Cardiac muscle cell (in vitro differentiated cells and primary cell): ENCODE measurements around the gene ANKRA2. TPM values are rescaled to one million over a fixed set of nuclear protein-coding genes. Genes with fewer than 3 reads are reported as not detected.

Experiments
- DNase-seq, 2 donors: peaks; one replicate each; pipeline versions ENCODE4 v3.0.0 to v3.0.0-alpha.2; 2010 to 2017; ENCODE audit warnings: low read depth in 1 of 2, low spot score in 1 of 2
- H3K27ac ChIP-seq: fragments of 200-600 bp; sonication (generic); 2 replicates; pipeline ENCODE4 v1.5.1; 2016
- H3K27me3 ChIP-seq: fragments of 200-600 bp; sonication (generic); 2 replicates; pipeline ENCODE4 v1.6.0; 2016; ENCODE audit warnings: control low read depth
- H3K36me3 ChIP-seq: fragments of 200-600 bp; sonication (generic); 2 replicates; pipeline ENCODE4 v1.5.1; 2016; ENCODE audit warnings: control low read depth
- H3K4me1 ChIP-seq: fragments of 200-600 bp; sonication (generic); 2 replicates; pipeline ENCODE4 v1.8.1; 2017; ENCODE audit warnings: low read depth, mild to moderate bottlenecking, mixed run types
- H3K4me3 ChIP-seq: fragments of 200-600 bp; sonication (generic); 2 replicates; pipeline ENCODE4 v1.5.1; 2016; ENCODE audit warnings: mild to moderate bottlenecking
- H3K9me3 ChIP-seq: fragments of 200-600 bp; sonication (generic); 2 replicates; pipeline ENCODE4 v1.5.1; 2017; ENCODE audit warnings: low read depth, mild to moderate bottlenecking, control low read depth
- CTCF ChIP-seq: IDR thresholded peaks from 2 replicates; pipeline ENCODE4 v1.5.1; 2012; ENCODE audit warnings: low read depth, mild to moderate bottlenecking, low read length
- polyA plus RNA-seq: library from polyadenylated mRNA; unstranded; fragments of >200 nt; fragmentation: Nextera tagmentation; extraction: Ambion mirVana; gene quantifications from 2 replicates; pipeline ENCODE4 v1.2.1, GENCODE V29; 2016
- total RNA-seq: library from RNA; depleted of rRNA; stranded (reverse); fragments of >200 nt; gene quantifications from 2 replicates; pipeline ENCODE4 v1.2.3, GENCODE V29; 2016

The ANKRA2 gene
- total and polyA plus RNA-seq, 2 experiments from 2014 or later = 32.0 to 39.5 TPM

DNA sequence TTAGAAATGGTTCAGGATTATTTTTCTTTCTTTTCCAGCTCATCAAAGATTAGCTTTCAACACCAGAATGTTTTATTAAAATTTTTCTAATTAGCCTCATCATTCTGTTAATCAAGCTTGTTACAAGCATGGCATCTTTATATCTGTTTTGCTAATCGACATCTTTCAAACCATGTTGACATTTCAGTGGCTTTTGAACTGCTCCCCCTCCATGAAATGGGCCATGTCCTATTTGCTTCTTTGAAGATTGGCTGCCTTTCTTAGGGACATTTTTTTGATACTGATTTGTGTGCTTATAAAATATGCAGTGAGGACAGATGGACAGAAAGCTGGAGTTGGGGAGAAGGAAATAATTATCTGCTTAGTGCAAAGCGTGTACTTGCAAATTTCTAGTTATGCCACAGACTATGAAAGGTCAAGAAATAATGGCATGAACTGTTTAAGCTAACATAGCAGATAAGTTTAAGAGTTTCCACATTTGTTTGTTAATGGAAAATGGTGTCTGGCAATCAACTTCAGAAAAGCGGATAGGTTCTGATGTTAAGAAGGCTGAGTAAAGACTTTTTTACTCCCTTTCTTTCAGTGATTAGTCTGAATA is 39.7 kb downstream of the ANKRA2 start:
- no peaks in the 10 kb centered on the region for H3K4me1 ChIP-seq
- TF ChIP-seq CTCF = no peak
- H3K27ac ChIP-seq = no peak overlapping the region
- no peaks in the 10 kb centered on the region for H3K36me3 ChIP-seq
- no peak for DNase-seq
- H3K9me3 ChIP-seq = no peaks in the 10 kb centered on the region
- no peak overlapping the region for H3K4me3 ChIP-seq
- H3K27me3 ChIP-seq = no peaks in the 10 kb centered on the region

DNA sequence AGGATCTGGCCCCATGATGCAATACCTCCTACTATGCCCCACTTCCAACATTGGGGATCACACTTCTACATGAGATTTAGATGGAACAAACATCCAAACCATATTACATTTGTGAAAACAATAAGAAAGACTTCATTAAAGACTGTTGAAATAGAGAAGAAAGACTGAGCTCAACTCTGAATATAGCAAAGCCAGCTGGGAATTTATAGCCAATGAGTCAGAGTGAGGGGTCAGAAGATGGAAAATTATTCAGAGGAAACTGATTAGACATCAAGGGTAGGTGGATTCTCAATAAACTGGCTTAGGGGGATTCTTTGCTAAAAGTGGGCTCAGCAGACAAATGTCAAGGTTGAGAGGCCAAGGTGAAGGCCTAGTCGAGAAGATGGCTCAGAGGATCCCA is 41.6 kb downstream of the ANKRA2 start:
- no peaks in the 10 kb centered on the region for H3K9me3 ChIP-seq
- no peak for DNase-seq
- no peak for TF ChIP-seq CTCF
- no peak overlapping the region for H3K27ac ChIP-seq
- no peaks in the 10 kb centered on the region for H3K36me3 ChIP-seq
- H3K27me3 ChIP-seq = no peaks in the 10 kb centered on the region
- H3K4me3 ChIP-seq = no peak overlapping the region
- H3K4me1 ChIP-seq = no peaks in the 10 kb centered on the region

- DNase-seq = no peak
- H3K9me3 ChIP-seq = no peaks in the 10 kb centered on the region
- TF ChIP-seq CTCF = no peak
- H3K27me3 ChIP-seq = no peaks in the 10 kb centered on the region
- no peak overlapping the region for H3K4me3 ChIP-seq
- H3K4me1 ChIP-seq = no peaks in the 10 kb centered on the region
- no peaks in the 10 kb centered on the region for H3K36me3 ChIP-seq
- H3K27ac ChIP-seq = no peak overlapping the region
These were observed 42.5 kb downstream of the ANKRA2 start for GRCh38 chr5:73522989-73523388.

GRCh38 chr5:73519531-73520283 is 45.7 kb downstream of the ANKRA2 start:
- Histone ChIP-seq H3K4me1 (no peaks in the 10 kb centered on the region), H3K9me3 (no peaks in the 10 kb centered on the region), H3K4me3 (no peak overlapping the region), H3K36me3 (no peaks in the 10 kb centered on the region), H3K27me3 (no peaks in the 10 kb centered on the region), H3K27ac (no peak overlapping the region)
- peak; percentile 82 to 89 for DNase-seq
- TF ChIP-seq CTCF = peak; percentile 81

DNA sequence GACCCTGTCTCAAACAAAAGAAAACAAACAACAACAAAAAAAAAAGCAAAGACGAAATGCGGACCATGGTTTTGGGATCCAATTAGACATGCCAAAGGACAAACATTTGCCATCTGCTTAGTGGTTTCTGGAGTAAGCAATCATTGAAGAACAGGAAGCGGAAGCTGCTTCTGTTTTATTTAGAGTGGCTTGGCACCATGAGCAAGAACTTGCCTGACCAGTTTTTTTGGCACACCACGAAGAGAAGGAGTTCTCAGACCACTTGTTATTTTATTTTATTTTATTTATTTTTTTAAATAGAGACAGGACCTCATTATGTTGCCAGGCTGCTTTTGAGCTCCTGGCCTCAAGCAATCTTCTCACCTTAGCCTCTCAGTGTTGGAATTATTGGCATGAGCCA is 50.2 kb downstream of the ANKRA2 start:
- DNase-seq = no peak
- TF ChIP-seq CTCF = no peak
- Histone ChIP-seq H3K4me3 (no peak overlapping the region), H3K27ac (no peak overlapping the region), H3K9me3 (no peaks in the 10 kb centered on the region), H3K4me1 (no peaks in the 10 kb centered on the region), H3K27me3 (no peaks in the 10 kb centered on the region), H3K36me3 (no peaks in the 10 kb centered on the region)
